Gastrocnemius medialis (tissue), 4 donors: ENCODE data around the gene ACSL5. TPM values are rescaled to one million over a fixed set of nuclear protein-coding genes. Genes with fewer than 3 reads are reported as not detected.

Source experiments
- ATAC-seq, 2 donors: fragments of 150-250 bp; one replicate each; pipeline ENCODE4 v1.9.1; 2016
- DNase-seq, 2 donors: peaks; one replicate each; pipeline ENCODE4 v3.0.0-alpha.2; 2019
- H3K27ac ChIP-seq, 4 donors: fragments of 200-600 bp; sonication (generic); 1 replicate in 1 of 4; 2 replicates in 3 of 4; pipeline ENCODE4 v1.5.1; 2016 to 2018; ENCODE audit warnings: mild to moderate bottlenecking in 2 of 4, moderate library complexity in 1 of 4
- H3K27me3 ChIP-seq, 3 donors: fragments of 200-600 bp; sonication (generic) in 2 of 3; 1 replicate in 1 of 3; 2 replicates in 2 of 3; pipeline versions ENCODE4 v1.5.1 to v1.6.0; 2016 to 2019; ENCODE audit warnings: mild to moderate bottlenecking in 1 of 3, moderate library complexity in 1 of 3
- H3K36me3 ChIP-seq, 2 donors: fragments of 200-600 bp; sonication (generic) in 1 of 2; one replicate each; pipeline ENCODE4 v1.5.1; 2017 to 2018
- H3K4me1 ChIP-seq, 2 donors: fragments of 200-600 bp; sonication (generic) in 1 of 2; one replicate each; pipeline ENCODE4 v1.5.1; 2016 to 2017; ENCODE audit warnings: mild to moderate bottlenecking in 2 of 2
- H3K4me3 ChIP-seq, 4 donors: fragments of 200-600 bp; sonication (generic) in 3 of 4; 1 replicate in 1 of 4; 2 replicates in 3 of 4; pipeline ENCODE4 v1.5.1; 2016 to 2019; ENCODE audit warnings: mild to moderate bottlenecking in 2 of 4
- H3K9me3 ChIP-seq, 3 donors: fragments of 200-600 bp; sonication (generic) in 2 of 3; 1 replicate in 1 of 3; 2 replicates in 2 of 3; pipeline ENCODE4 v1.5.1; 2016 to 2019
- POLR2A ChIP-seq, 2 donors: fragments of 450-650 bp; IDR thresholded peaks; one replicate each; pipeline ENCODE4 v1.6.1; 2017; ENCODE audit warnings: antibody characterized with exemption in 2 of 2, mild to moderate bottlenecking in 2 of 2, moderate library complexity in 2 of 2
- in situ Hi-C, 4 donors: fragments of 200-750 bp; cut with MboI; loops; one replicate each; pipeline versions ENCODE4 v1.15.0 to v1.8.0; 2017; ENCODE audit warnings: low sequenced_read_pairs in 4 of 4
- intact Hi-C: fragments of 100-400 bp; cut with DNase I; formaldehyde crosslinking; loops from one replicate; pipeline ENCODE4 v1.15.1; 2023; ENCODE audit warnings: low total_unique reads
- total RNA-seq, 4 donors: library from RNA; depleted of rRNA; stranded (reverse); fragments of >200 nt; gene quantifications; one replicate each; pipeline versions ENCODE4 v1.1.0 to v1.2.3, GENCODE V29; 2016
- TF ChIP-seq, protein P1 (sequence below), 5 experiments: fragments of 450-650 bp in 3 of 5; fragments of 200-600 bp in 2 of 5; sonication (generic) in 2 of 5; IDR thresholded peaks in 4 of 5; conservative IDR thresholded peaks in 1 of 5; 1 replicate in 4 of 5; 2 replicates in 1 of 5; pipeline ENCODE4 v1.5.1; 2016 to 2019; ENCODE audit warnings: antibody characterized with exemption in 5 of 5, mild to moderate bottlenecking in 3 of 5, moderate library complexity in 3 of 5

ACSL5 gene
- total RNA-seq, 4 donors from 2014 or later, result 2.2 to 4.1 (median 3.1) TPM

- Histone ChIP-seq H3K27ac (no peak overlapping the region), H3K9me3 (no peaks in the 10 kb centered on the region), H3K27me3 (no peaks in the 10 kb centered on the region), H3K4me1 (no peaks in the 10 kb centered on the region), H3K36me3 (no peaks in the 10 kb centered on the region), H3K4me3 (no peak overlapping the region)
- DNase-seq, result no peak
- in situ Hi-C loops, result no loop called here
- ATAC-seq, result no peak
- intact Hi-C loops, result no loop called here
- no peak for TF ChIP-seq POLR2A (IDR thresholded peaks at IDR 0.05)
- TF ChIP-seq, protein P1, sequence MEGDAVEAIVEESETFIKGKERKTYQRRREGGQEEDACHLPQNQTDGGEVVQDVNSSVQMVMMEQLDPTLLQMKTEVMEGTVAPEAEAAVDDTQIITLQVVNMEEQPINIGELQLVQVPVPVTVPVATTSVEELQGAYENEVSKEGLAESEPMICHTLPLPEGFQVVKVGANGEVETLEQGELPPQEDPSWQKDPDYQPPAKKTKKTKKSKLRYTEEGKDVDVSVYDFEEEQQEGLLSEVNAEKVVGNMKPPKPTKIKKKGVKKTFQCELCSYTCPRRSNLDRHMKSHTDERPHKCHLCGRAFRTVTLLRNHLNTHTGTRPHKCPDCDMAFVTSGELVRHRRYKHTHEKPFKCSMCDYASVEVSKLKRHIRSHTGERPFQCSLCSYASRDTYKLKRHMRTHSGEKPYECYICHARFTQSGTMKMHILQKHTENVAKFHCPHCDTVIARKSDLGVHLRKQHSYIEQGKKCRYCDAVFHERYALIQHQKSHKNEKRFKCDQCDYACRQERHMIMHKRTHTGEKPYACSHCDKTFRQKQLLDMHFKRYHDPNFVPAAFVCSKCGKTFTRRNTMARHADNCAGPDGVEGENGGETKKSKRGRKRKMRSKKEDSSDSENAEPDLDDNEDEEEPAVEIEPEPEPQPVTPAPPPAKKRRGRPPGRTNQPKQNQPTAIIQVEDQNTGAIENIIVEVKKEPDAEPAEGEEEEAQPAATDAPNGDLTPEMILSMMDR (IDR thresholded peaks at IDR 0.05 in 4 of 5, conservative IDR thresholded peaks at IDR 0.05 in 1 of 5), result no peak
Observed at GRCh38 chr10:112336556-112337201, 37.2 kb upstream of the ACSL5 start.

DNA sequence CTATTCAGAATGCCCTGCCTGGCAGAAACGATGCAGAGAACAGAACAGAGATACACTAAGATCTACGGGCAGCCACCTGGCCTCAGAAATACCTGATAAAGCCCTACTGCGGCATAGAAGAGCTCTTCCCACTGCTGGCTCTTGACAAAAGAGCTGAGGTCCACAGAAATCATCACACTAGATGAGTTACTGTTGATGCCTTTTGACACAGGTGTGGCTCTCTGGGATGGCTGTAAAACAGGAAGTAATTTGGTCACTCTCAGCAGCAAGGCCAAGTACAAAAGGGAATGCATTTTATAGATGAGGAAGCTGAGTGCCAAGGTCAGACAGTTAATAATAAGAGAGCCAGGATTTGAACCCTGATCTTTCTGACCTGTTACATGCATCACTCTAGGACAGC lies 35.0 kb upstream of the ACSL5 start:
- ATAC-seq, result no peak
- no peaks in the 10 kb centered on the region for H3K36me3 ChIP-seq
- no peak overlapping the region for H3K4me3 ChIP-seq
- DNase-seq, result no peak
- TF ChIP-seq, protein P1 (IDR thresholded peaks at IDR 0.05 in 4 of 5, conservative IDR thresholded peaks at IDR 0.05 in 1 of 5), result no peak
- TF ChIP-seq POLR2A (IDR thresholded peaks at IDR 0.05), result no peak
- H3K9me3 ChIP-seq, result no peaks in the 10 kb centered on the region
- intact Hi-C loops (no loop called here), in situ Hi-C loops (no loop called here)
- H3K27me3 ChIP-seq, result no peaks in the 10 kb centered on the region
- H3K4me1 ChIP-seq, result no peaks in the 10 kb centered on the region
- no peak overlapping the region for H3K27ac ChIP-seq

- no peaks in the 10 kb centered on the region for H3K9me3 ChIP-seq
- no peaks in the 10 kb centered on the region for H3K36me3 ChIP-seq
- in situ Hi-C loops, result no loop called here
- intact Hi-C loops, result no loop called here
- H3K4me3 ChIP-seq, result no peak overlapping the region
- H3K27me3 ChIP-seq, result no peaks in the 10 kb centered on the region
- DNase-seq, result no peak
- no peak overlapping the region for H3K27ac ChIP-seq
- H3K4me1 ChIP-seq, result no peaks in the 10 kb centered on the region
- ATAC-seq, result no peak
- TF ChIP-seq, protein P1 (IDR thresholded peaks at IDR 0.05 in 4 of 5, conservative IDR thresholded peaks at IDR 0.05 in 1 of 5), result no peak
- TF ChIP-seq POLR2A (IDR thresholded peaks at IDR 0.05), result no peak
Observed at GRCh38 chr10:112340601-112341000, 33.3 kb upstream of the ACSL5 start.

DNA sequence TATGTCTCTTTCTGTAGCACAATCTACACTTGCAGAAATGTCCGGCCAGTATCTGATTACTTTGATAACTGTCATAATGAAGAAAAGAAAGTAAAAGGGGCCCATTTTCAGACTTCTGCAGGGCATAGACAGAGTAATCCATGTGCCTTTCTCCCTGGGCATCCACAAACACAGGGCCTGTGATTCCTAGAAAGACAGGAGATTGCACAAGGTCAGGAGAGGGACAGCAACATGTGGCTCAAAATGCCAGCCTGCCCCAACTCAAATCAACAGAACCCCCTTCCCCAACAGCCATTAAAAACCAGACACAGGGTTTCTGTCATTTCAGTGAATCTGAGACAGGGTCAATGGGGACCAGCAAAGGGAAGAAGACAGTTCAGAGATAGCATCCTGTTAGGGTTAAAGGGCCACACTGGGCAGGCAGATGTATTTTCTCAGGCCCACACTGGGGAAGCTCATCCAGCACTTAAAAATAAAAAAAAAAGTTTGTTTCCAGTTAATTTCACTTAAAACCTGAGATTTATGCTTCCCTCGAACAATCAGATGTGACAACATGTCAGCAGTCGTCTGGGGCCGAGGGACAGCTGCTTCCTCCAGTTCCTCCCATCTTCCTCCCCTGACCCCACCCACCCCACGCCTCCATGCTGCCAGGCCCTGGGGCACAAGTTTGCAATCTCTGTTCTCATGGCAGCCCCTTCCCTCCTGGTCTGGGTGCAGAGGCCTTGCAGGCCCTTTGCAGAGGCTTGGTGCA lies 30.7 kb upstream of the ACSL5 start:
- H3K36me3 ChIP-seq, result no peaks in the 10 kb centered on the region
- H3K4me3 ChIP-seq, result no peak overlapping the region
- TF ChIP-seq POLR2A (IDR thresholded peaks at IDR 0.05), result no peak
- TF ChIP-seq, protein P1 (IDR thresholded peaks at IDR 0.05 in 4 of 5, conservative IDR thresholded peaks at IDR 0.05 in 1 of 5), result no peak
- no peaks in the 10 kb centered on the region for H3K4me1 ChIP-seq
- H3K27me3 ChIP-seq, result no peaks in the 10 kb centered on the region
- DNase-seq (no peak), ATAC-seq (no peak)
- intact Hi-C loops, result no loop called here
- no peaks in the 10 kb centered on the region for H3K9me3 ChIP-seq
- no peak overlapping the region for H3K27ac ChIP-seq
- in situ Hi-C loops, result no loop called here
